OCI-LY1 (cell line): ENCODE results near the gene RAB38.

ENCODE experiments used
- EZH2 ChIP-seq: fragments of 200-600 bp; sonication (generic), shearing (Covaris generic); IDR thresholded peaks from 2 replicates; pipeline ENCODE4 v1.8.0; 2017; ENCODE audit warnings: borderline replicate concordance, mixed run types, mild to moderate bottlenecking, antibody characterized with exemption, low read length, moderate library complexity, mixed read lengths
- TF ChIP-seq, protein P1 (sequence below): fragments of 200-600 bp; sonication (generic), shearing (Covaris generic); IDR thresholded peaks from 2 replicates; pipeline ENCODE4 v1.5.1; 2017; ENCODE audit warnings: mild to moderate bottlenecking, antibody characterized with exemption, low read length, moderate library complexity, mixed read lengths

DNA sequence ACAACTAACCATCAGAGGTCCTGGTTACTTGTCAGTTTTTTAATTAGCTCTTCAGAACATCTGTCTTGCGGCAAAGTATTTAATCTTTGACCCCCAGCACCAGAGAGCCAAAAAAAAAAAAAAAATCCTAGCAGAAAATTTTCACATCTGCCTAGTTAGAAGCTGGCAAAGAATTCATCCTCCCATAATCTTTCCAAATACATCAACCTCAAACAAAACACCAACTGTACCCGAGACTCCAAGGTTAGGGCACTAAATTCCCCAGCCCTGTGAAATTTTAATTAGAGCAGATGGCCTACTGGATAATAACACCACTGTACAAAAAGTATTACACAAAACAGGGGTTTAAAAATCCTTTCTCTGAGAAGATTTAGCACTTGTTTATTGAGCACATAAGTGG lies 55.7 kb downstream of the RAB38 start:
- no peak for TF ChIP-seq EZH2
- TF ChIP-seq, protein P1, sequence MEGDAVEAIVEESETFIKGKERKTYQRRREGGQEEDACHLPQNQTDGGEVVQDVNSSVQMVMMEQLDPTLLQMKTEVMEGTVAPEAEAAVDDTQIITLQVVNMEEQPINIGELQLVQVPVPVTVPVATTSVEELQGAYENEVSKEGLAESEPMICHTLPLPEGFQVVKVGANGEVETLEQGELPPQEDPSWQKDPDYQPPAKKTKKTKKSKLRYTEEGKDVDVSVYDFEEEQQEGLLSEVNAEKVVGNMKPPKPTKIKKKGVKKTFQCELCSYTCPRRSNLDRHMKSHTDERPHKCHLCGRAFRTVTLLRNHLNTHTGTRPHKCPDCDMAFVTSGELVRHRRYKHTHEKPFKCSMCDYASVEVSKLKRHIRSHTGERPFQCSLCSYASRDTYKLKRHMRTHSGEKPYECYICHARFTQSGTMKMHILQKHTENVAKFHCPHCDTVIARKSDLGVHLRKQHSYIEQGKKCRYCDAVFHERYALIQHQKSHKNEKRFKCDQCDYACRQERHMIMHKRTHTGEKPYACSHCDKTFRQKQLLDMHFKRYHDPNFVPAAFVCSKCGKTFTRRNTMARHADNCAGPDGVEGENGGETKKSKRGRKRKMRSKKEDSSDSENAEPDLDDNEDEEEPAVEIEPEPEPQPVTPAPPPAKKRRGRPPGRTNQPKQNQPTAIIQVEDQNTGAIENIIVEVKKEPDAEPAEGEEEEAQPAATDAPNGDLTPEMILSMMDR = no peak
